Activated naive CD8-positive, alpha-beta T cell treated with anti-CD3 and anti-CD28 coated beads, Interleukin-2, amount 50 U/mL, for 24 hours (primary cell): Measurements from ENCODE around the gene ACTG1.
A peak's percentile ranks its signal among the peaks of the same experiment; 100 is the strongest.

Experiments
- ATAC-seq: fragments of 150-1000 bp; cut with Tn5 transposase; one replicate; pipeline ENCODE4 v1.10.0; 2021
- DNase-seq: peaks from one replicate; pipeline ENCODE4 v3.0.0; 2021
- H3K27ac Mint-ChIP-seq: one replicate; pipeline ENCODE4 v1.8.0; 2021; ENCODE audit warnings: mild to moderate bottlenecking, mixed read lengths
- H3K27me3 Mint-ChIP-seq: one replicate; pipeline ENCODE4 v1.8.0; 2021; ENCODE audit warnings: mixed read lengths
- H3K36me3 Mint-ChIP-seq: one replicate; pipeline ENCODE4 v1.8.0; 2021; ENCODE audit warnings: low read depth, mixed read lengths
- H3K4me1 Mint-ChIP-seq: one replicate; pipeline ENCODE4 v1.8.0; 2021; ENCODE audit warnings: mixed read lengths
- H3K4me3 Mint-ChIP-seq: one replicate; pipeline ENCODE4 v1.8.0; 2021; ENCODE audit warnings: mild to moderate bottlenecking, moderate library complexity, mixed read lengths
- H3K9me3 Mint-ChIP-seq: one replicate; pipeline ENCODE4 v1.8.0; 2021; ENCODE audit warnings: mixed read lengths

The ACTG1 gene

GRCh38 chr17:81518113-81518784, 5.7 kb upstream of the ACTG1 start:
- Mint-ChIP-seq H3K9me3 (no peaks in the 10 kb centered on the region), H3K4me1 (peaks cover 32% of the 10 kb centered on the region), H3K27ac (no peak overlapping the region), H3K4me3 (peak overlapping the region; percentile 47), H3K27me3 (peaks cover 4% of the 10 kb centered on the region), H3K36me3 (no peaks in the 10 kb centered on the region)
- DNase-seq (no peak), ATAC-seq (no peak)

- Mint-ChIP-seq H3K4me3 (peak overlapping the region; percentile 47), H3K27ac (no peak overlapping the region), H3K36me3 (no peaks in the 10 kb centered on the region), H3K4me1 (peaks cover 32% of the 10 kb centered on the region), H3K9me3 (no peaks in the 10 kb centered on the region), H3K27me3 (peaks cover 4% of the 10 kb centered on the region)
- ATAC-seq (no peak), DNase-seq (no peak)
Measured at GRCh38 chr17:81517339-81518112, 4.9 kb upstream of the ACTG1 start.

GRCh38 chr17:81517009-81517338, 4.4 kb upstream of the ACTG1 start:
- peaks cover 32% of the 10 kb centered on the region for H3K4me1 Mint-ChIP-seq
- peaks cover 4% of the 10 kb centered on the region for H3K27me3 Mint-ChIP-seq
- H3K36me3 Mint-ChIP-seq: peaks cover 4% of the 10 kb centered on the region
- H3K27ac Mint-ChIP-seq: no peak overlapping the region
- H3K9me3 Mint-ChIP-seq: no peaks in the 10 kb centered on the region
- ATAC-seq (no peak), DNase-seq (no peak)
- peak overlapping the region; percentile 89 for H3K4me3 Mint-ChIP-seq

GRCh38 chr17:81516439-81516838, 3.8 kb upstream of the ACTG1 start:
- peak overlapping the region; percentile 89 for H3K4me3 Mint-ChIP-seq
- peaks cover 4% of the 10 kb centered on the region for H3K27me3 Mint-ChIP-seq
- H3K9me3 Mint-ChIP-seq: no peaks in the 10 kb centered on the region
- H3K27ac Mint-ChIP-seq: peak overlapping the region; percentile 18
- DNase-seq (no peak), ATAC-seq (no peak)
- peaks cover 9% of the 10 kb centered on the region for H3K36me3 Mint-ChIP-seq
- H3K4me1 Mint-ChIP-seq: peaks cover 33% of the 10 kb centered on the region

- ATAC-seq: no peak
- Mint-ChIP-seq H3K4me1 (peaks cover 35% of the 10 kb centered on the region), H3K27me3 (peaks cover 2% of the 10 kb centered on the region), H3K36me3 (peaks cover 17% of the 10 kb centered on the region), H3K9me3 (no peaks in the 10 kb centered on the region), H3K4me3 (peak overlapping the region; percentile 89), H3K27ac (peak overlapping the region; percentile 81)
- no peak for DNase-seq
Measured at GRCh38 chr17:81515530-81516041, 3.0 kb upstream of the ACTG1 start.

GRCh38 chr17:81514739-81515529, 2.3 kb upstream of the ACTG1 start:
- Mint-ChIP-seq H3K27me3 (peaks cover 1% of the 10 kb centered on the region), H3K36me3 (peaks cover 24% of the 10 kb centered on the region), H3K4me1 (peaks cover 37% of the 10 kb centered on the region), H3K9me3 (no peaks in the 10 kb centered on the region), H3K4me3 (peak overlapping the region; percentile 89), H3K27ac (peak overlapping the region; percentile 81)
- peak; percentile 42 for ATAC-seq
- DNase-seq: peak; percentile 80

GRCh38 chr17:81514489-81514738, 1.8 kb upstream of the ACTG1 start:
- H3K27ac Mint-ChIP-seq: peak overlapping the region; percentile 65
- ATAC-seq (no peak), DNase-seq (peak; percentile 51)
- peaks cover 1% of the 10 kb centered on the region for H3K27me3 Mint-ChIP-seq
- no peaks in the 10 kb centered on the region for H3K9me3 Mint-ChIP-seq
- H3K4me3 Mint-ChIP-seq: peak overlapping the region; percentile 89
- peaks cover 29% of the 10 kb centered on the region for H3K36me3 Mint-ChIP-seq
- peaks cover 41% of the 10 kb centered on the region for H3K4me1 Mint-ChIP-seq

GRCh38 chr17:81513753-81514488, 1.3 kb upstream of the ACTG1 start:
- DNase-seq (peak; percentile 72), ATAC-seq (peak; percentile 4)
- peaks cover 46% of the 10 kb centered on the region for H3K4me1 Mint-ChIP-seq
- H3K27ac Mint-ChIP-seq: peak overlapping the region; percentile 88
- H3K36me3 Mint-ChIP-seq: peaks cover 34% of the 10 kb centered on the region
- no peaks in the 10 kb centered on the region for H3K9me3 Mint-ChIP-seq
- H3K27me3 Mint-ChIP-seq: peaks cover 1% of the 10 kb centered on the region
- peak overlapping the region; percentile 89 for H3K4me3 Mint-ChIP-seq

- Mint-ChIP-seq H3K9me3 (no peaks in the 10 kb centered on the region), H3K4me3 (peak overlapping the region; percentile 89), H3K27me3 (peaks cover 1% of the 10 kb centered on the region), H3K27ac (peak overlapping the region; percentile 88), H3K36me3 (peaks cover 36% of the 10 kb centered on the region), H3K4me1 (peaks cover 47% of the 10 kb centered on the region)
- peak; percentile 34 for ATAC-seq
- peak; percentile 76 for DNase-seq
Measured at GRCh38 chr17:81513372-81513752, 763 bp upstream of the ACTG1 start.

- Mint-ChIP-seq H3K4me3 (peak overlapping the region; percentile 98), H3K4me1 (peaks cover 43% of the 10 kb centered on the region), H3K9me3 (no peaks in the 10 kb centered on the region), H3K36me3 (peaks cover 38% of the 10 kb centered on the region), H3K27ac (peak overlapping the region; percentile 96), H3K27me3 (no peaks in the 10 kb centered on the region)
- ATAC-seq (no peak), DNase-seq (no peak)
Measured at GRCh38 chr17:81511804-81512561, 616 bp downstream of the ACTG1 start.

- Mint-ChIP-seq H3K36me3 (peaks cover 38% of the 10 kb centered on the region), H3K4me1 (peaks cover 38% of the 10 kb centered on the region), H3K27me3 (no peaks in the 10 kb centered on the region), H3K27ac (peak overlapping the region; percentile 96), H3K4me3 (peak overlapping the region; percentile 98), H3K9me3 (no peaks in the 10 kb centered on the region)
- ATAC-seq (no peak), DNase-seq (no peak)
Measured at GRCh38 chr17:81511554-81511803, 1.1 kb downstream of the ACTG1 start.

GRCh38 chr17:81510785-81511553, 1.6 kb downstream of the ACTG1 start:
- H3K4me3 Mint-ChIP-seq: peak overlapping the region; percentile 98
- peaks cover 34% of the 10 kb centered on the region for H3K4me1 Mint-ChIP-seq
- peaks cover 38% of the 10 kb centered on the region for H3K36me3 Mint-ChIP-seq
- no peaks in the 10 kb centered on the region for H3K9me3 Mint-ChIP-seq
- no peaks in the 10 kb centered on the region for H3K27me3 Mint-ChIP-seq
- DNase-seq (no peak), ATAC-seq (no peak)
- peak overlapping the region; percentile 96 for H3K27ac Mint-ChIP-seq

GRCh38 chr17:81509972-81510784, 2.4 kb downstream of the ACTG1 start:
- Mint-ChIP-seq H3K36me3 (peaks cover 38% of the 10 kb centered on the region), H3K27me3 (no peaks in the 10 kb centered on the region)
- DNase-seq: no peak

More at GRCh38 chr17:81509972-81510784, 2.4 kb downstream of the ACTG1 start:
- peak overlapping the region; percentile 98 for H3K4me3 Mint-ChIP-seq
- peaks cover 30% of the 10 kb centered on the region for H3K4me1 Mint-ChIP-seq
- H3K9me3 Mint-ChIP-seq: no peaks in the 10 kb centered on the region
- ATAC-seq: no peak
- peak overlapping the region; percentile 96 for H3K27ac Mint-ChIP-seq
